Ishikawa (cell line): Measurements from ENCODE around the gene ASB1.

Experiments
- CEBPB ChIP-seq: IDR thresholded peaks from 2 replicates; pipeline ENCODE4 v1.6.1; 2012
- CREB1 ChIP-seq: IDR thresholded peaks from 2 replicates; pipeline ENCODE4 v1.6.1; 2012; ENCODE audit warnings: low read depth
- EGR1 ChIP-seq: IDR thresholded peaks from 2 replicates; pipeline ENCODE4 v1.6.1; 2012
- EP300 ChIP-seq: IDR thresholded peaks from 2 replicates; pipeline ENCODE4 v1.6.1; 2012; ENCODE audit warnings: borderline replicate concordance
- FOXM1 ChIP-seq: IDR thresholded peaks from 2 replicates; pipeline ENCODE4 v1.6.1; 2012; ENCODE audit warnings: low read depth, borderline replicate concordance
- MAX ChIP-seq: IDR thresholded peaks from 2 replicates; pipeline ENCODE4 v1.6.1; 2012
- NFIC ChIP-seq: IDR thresholded peaks from 2 replicates; pipeline ENCODE4 v1.6.1; 2012
- RAD21 ChIP-seq: IDR thresholded peaks from 2 replicates; pipeline ENCODE4 v1.6.1; 2012; ENCODE audit warnings: low read depth
- REST ChIP-seq: IDR thresholded peaks from 2 replicates; pipeline ENCODE4 v1.6.1; 2012; ENCODE audit warnings: low read depth, mild to moderate bottlenecking
- TAF1 ChIP-seq: IDR thresholded peaks from 2 replicates; pipeline ENCODE4 v1.6.1; 2012; ENCODE audit warnings: low read depth, mild to moderate bottlenecking
- TCF12 ChIP-seq: IDR thresholded peaks from 2 replicates; pipeline ENCODE4 v1.6.1; 2012; ENCODE audit warnings: low read depth
- TEAD4 ChIP-seq: IDR thresholded peaks from 2 replicates; pipeline ENCODE4 v1.6.1; 2012
- USF1 ChIP-seq: IDR thresholded peaks from 2 replicates; pipeline ENCODE4 v1.6.1; 2012
- YY1 ChIP-seq: IDR thresholded peaks from 2 replicates; pipeline ENCODE4 v1.6.1; 2012; ENCODE audit warnings: low read depth
- ZBTB7A ChIP-seq: IDR thresholded peaks from 2 replicates; pipeline ENCODE4 v1.6.1; 2012; ENCODE audit warnings: low read depth

Gene ASB1

GRCh38 chr2:238424313-238424700, 2.4 kb upstream of the ASB1 start:
- TF ChIP-seq CREB1 = no peak

GRCh38 chr2:238425505-238425978, 1.2 kb upstream of the ASB1 start:
- TF ChIP-seq EGR1 (no peak), EP300 (no peak), ZBTB7A (no peak), CEBPB (no peak), REST (no peak), FOXM1 (no peak), RAD21 (no peak), YY1 (no peak)

GRCh38 chr2:238425979-238426567, 654 bp upstream of the ASB1 start:
- TF ChIP-seq TCF12 (no peak), ZBTB7A (peak; percentile 59; the same call in 1 of the 2 replicates), YY1 (0 out of 2 replicates have a peak, but pooled peaks have one; percentile 7), TAF1 (no peak), REST (no peak), MAX (no peak), USF1 (no peak), TEAD4 (peak; percentile 48), NFIC (peak; percentile 60), CREB1 (no peak), EP300 (peak; percentile 52; the same call in 1 of the 2 replicates), EGR1 (peak; percentile 76), CEBPB (no peak), FOXM1 (no peak), RAD21 (no peak)

GRCh38 chr2:238427435-238428162, 872 bp downstream of the ASB1 start:
- TF ChIP-seq NFIC = no peak
- no peak for TF ChIP-seq CREB1
- TF ChIP-seq REST = no peak
- no peak for TF ChIP-seq TEAD4
- TF ChIP-seq EP300 = no peak

- TF ChIP-seq EP300 (no peak), FOXM1 (no peak), USF1 (no peak), ZBTB7A (no peak), EGR1 (no peak), NFIC (no peak), RAD21 (no peak)
Observed at GRCh38 chr2:238428866-238429265, 2.1 kb downstream of the ASB1 start.
